Measurements from ENCODE around the gene BFSP1.

DNA sequence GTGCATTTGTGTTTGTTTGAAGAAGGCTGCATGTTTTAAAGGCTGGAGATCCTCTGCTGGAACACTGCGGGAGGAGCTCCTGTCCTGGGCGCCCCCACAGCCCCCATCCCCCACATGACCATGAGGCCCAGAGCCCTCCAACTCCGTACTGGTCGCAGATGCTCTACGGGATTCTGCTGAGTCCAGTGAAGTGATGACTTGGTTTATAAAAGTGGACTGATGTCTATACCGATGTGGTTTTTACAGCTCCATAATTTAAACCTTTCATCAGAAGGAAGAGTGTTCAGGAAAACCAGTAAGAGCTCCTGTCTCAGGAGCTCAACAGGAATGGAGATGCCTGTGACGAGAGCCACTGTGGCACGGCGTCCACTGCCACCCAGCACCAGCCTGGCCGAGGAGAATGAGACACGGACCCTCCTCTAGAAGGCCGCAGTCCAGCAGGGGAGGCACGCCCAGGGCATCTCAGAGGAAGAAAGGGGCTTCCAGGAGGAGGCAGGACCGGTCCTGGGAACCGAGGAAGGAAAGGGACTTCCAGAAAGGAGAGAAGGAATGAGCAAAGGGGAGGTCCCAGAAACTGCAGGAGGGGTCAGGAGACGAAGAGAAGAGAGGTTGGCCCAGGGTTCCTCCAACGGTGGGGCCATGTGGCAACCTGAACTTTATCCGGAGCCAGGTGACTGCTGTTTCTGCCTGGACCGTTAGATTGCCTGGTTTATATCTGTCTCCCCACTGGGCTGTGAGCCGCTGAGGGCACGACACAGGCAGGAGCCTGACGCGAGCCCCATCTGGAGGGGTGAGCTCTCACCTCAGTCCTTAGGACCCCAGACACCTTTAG, 26.9 kb downstream of the BFSP1 start:
- TF ChIP-seq, protein P1, sequence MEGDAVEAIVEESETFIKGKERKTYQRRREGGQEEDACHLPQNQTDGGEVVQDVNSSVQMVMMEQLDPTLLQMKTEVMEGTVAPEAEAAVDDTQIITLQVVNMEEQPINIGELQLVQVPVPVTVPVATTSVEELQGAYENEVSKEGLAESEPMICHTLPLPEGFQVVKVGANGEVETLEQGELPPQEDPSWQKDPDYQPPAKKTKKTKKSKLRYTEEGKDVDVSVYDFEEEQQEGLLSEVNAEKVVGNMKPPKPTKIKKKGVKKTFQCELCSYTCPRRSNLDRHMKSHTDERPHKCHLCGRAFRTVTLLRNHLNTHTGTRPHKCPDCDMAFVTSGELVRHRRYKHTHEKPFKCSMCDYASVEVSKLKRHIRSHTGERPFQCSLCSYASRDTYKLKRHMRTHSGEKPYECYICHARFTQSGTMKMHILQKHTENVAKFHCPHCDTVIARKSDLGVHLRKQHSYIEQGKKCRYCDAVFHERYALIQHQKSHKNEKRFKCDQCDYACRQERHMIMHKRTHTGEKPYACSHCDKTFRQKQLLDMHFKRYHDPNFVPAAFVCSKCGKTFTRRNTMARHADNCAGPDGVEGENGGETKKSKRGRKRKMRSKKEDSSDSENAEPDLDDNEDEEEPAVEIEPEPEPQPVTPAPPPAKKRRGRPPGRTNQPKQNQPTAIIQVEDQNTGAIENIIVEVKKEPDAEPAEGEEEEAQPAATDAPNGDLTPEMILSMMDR (IDR thresholded peaks at IDR 0.05): no peak
- TF ChIP-seq EP300 (IDR thresholded peaks at IDR 0.05) (no peak), POLR2A (IDR thresholded peaks at IDR 0.05) (no peak)
